Stimulated activated CD8-positive, alpha-beta memory T cell treated with anti-CD3 and anti-CD28 coated beads, Interleukin-4, amount 100 ng/mL, for 24 hours (primary cell): ENCODE measurements around the gene NBEAL2.

Experiments used
- DNase-seq: peaks from one replicate; pipeline ENCODE4 v3.0.0-alpha.2; 2020; ENCODE audit warnings: low read depth

NBEAL2 gene

GRCh38 chr3:46943237-46944187 lies 36.0 kb upstream of the NBEAL2 start:
- no peak for DNase-seq

GRCh38 chr3:46944191-46944590 lies 35.3 kb upstream of the NBEAL2 start:
- no peak for DNase-seq

- no peak for DNase-seq
Measured at GRCh38 chr3:46946416-46946815, 33.0 kb upstream of the NBEAL2 start.

GRCh38 chr3:46946856-46947545 lies 32.5 kb upstream of the NBEAL2 start:
- DNase-seq, result peak; percentile 52

- DNase-seq, result no peak
Measured at GRCh38 chr3:46947546-46947901, 31.9 kb upstream of the NBEAL2 start.

GRCh38 chr3:46947981-46948791 lies 31.3 kb upstream of the NBEAL2 start:
- peak; percentile 54 for DNase-seq

- no peak for DNase-seq
Measured at GRCh38 chr3:46948830-46949671, 30.4 kb upstream of the NBEAL2 start.

GRCh38 chr3:46950177-46950576 lies 29.3 kb upstream of the NBEAL2 start:
- no peak for DNase-seq

- no peak for DNase-seq
Measured at GRCh38 chr3:46950650-46951241, 28.7 kb upstream of the NBEAL2 start.

- DNase-seq, result no peak
Measured at GRCh38 chr3:46952813-46953212, 26.7 kb upstream of the NBEAL2 start.

GRCh38 chr3:46953234-46954010 lies 26.0 kb upstream of the NBEAL2 start:
- DNase-seq, result no peak

GRCh38 chr3:46954178-46954577 lies 25.3 kb upstream of the NBEAL2 start:
- DNase-seq, result no peak

GRCh38 chr3:46955157-46955556 lies 24.3 kb upstream of the NBEAL2 start:
- no peak for DNase-seq

- no peak for DNase-seq
Measured at GRCh38 chr3:46955801-46956259, 23.6 kb upstream of the NBEAL2 start.

GRCh38 chr3:46957092-46957820 lies 22.2 kb upstream of the NBEAL2 start:
- no peak for DNase-seq

GRCh38 chr3:46958467-46959160 lies 20.9 kb upstream of the NBEAL2 start:
- DNase-seq, result no peak

GRCh38 chr3:46959161-46959511 lies 20.3 kb upstream of the NBEAL2 start:
- no peak for DNase-seq

- no peak for DNase-seq
Measured at GRCh38 chr3:46960081-46960701, 19.3 kb upstream of the NBEAL2 start.

- no peak for DNase-seq
Measured at GRCh38 chr3:46960835-46961234, 18.6 kb upstream of the NBEAL2 start.
